ENCODE measurements around the gene PLRG1. TPM values are rescaled to one million over a fixed set of nuclear protein-coding genes. Genes with fewer than 3 reads are reported as not detected.

Gene PLRG1
- total RNA-seq, 1 donor from 2014 or later, result 110 TPM

- intact Hi-C loops (cut with micrococcal nuclease), result no loop called here
- Mint-ChIP-seq H3K27ac (no peak overlapping the region), H3K9me3 (no peaks in the 10 kb centered on the region), H3K27me3 (peaks cover 19% of the 10 kb centered on the region), H3K4me3 (no peak overlapping the region), H3K4me1 (peaks cover 3% of the 10 kb centered on the region), H3K36me3 (ENCODE audit: low read depth) (peaks cover 3% of the 10 kb centered on the region)
- ChIA-PET POLR2A (no interaction called here), CTCF (no interaction called here)
- ATAC-seq (ENCODE audit: low read depth), result no peak
- DNase-seq, result no peak
- no peak for TF ChIP-seq CTCF (IDR thresholded peaks at IDR 0.05)
Observed at GRCh38 chr4:154529728-154530519, 20.3 kb downstream of the PLRG1 start.

GRCh38 chr4:154528869-154529268, 21.3 kb downstream of the PLRG1 start:
- Mint-ChIP-seq H3K27me3 (peaks cover 28% of the 10 kb centered on the region), H3K4me1 (peaks cover 3% of the 10 kb centered on the region)

GRCh38 chr4:154527308-154527707, 22.9 kb downstream of the PLRG1 start:
- H3K4me1 Mint-ChIP-seq, result peaks cover 3% of the 10 kb centered on the region
- no peak overlapping the region for H3K27ac Mint-ChIP-seq
- no peak overlapping the region for H3K4me3 Mint-ChIP-seq
- intact Hi-C loops (cut with micrococcal nuclease), result no loop called here
- no peak for DNase-seq
- ChIA-PET CTCF (no interaction called here), POLR2A (no interaction called here)
- peaks cover 32% of the 10 kb centered on the region for H3K27me3 Mint-ChIP-seq
- TF ChIP-seq CTCF (IDR thresholded peaks at IDR 0.05), result no peak
- no peak for ATAC-seq (ENCODE audit: low read depth)
- no peaks in the 10 kb centered on the region for H3K36me3 Mint-ChIP-seq (ENCODE audit: low read depth)
- no peaks in the 10 kb centered on the region for H3K9me3 Mint-ChIP-seq

More at GRCh38 chr4:154528869-154529268, 21.3 kb downstream of the PLRG1 start:
- Mint-ChIP-seq H3K36me3 (ENCODE audit: low read depth) (no peaks in the 10 kb centered on the region), H3K27ac (no peak overlapping the region), H3K9me3 (no peaks in the 10 kb centered on the region), H3K4me3 (no peak overlapping the region)
- DNase-seq (no peak), ATAC-seq (ENCODE audit: low read depth) (no peak)
- ChIA-PET POLR2A (no interaction called here), CTCF (no interaction called here)
- TF ChIP-seq CTCF (IDR thresholded peaks at IDR 0.05), result no peak
- intact Hi-C loops (cut with micrococcal nuclease), result no loop called here

- Mint-ChIP-seq H3K27me3 (peaks cover 35% of the 10 kb centered on the region), H3K36me3 (ENCODE audit: low read depth) (no peaks in the 10 kb centered on the region), H3K4me1 (peaks cover 3% of the 10 kb centered on the region), H3K4me3 (no peak overlapping the region), H3K27ac (no peak overlapping the region), H3K9me3 (no peaks in the 10 kb centered on the region)
- CTCF ChIA-PET, result interaction anchor here (1.1 kb wide), 1 partner anchor 23 kb away, joined by 5 read pairs; no protein-coding TSS in a partner anchor
- DNase-seq (no peak), ATAC-seq (ENCODE audit: low read depth) (no peak)
- intact Hi-C loops (cut with micrococcal nuclease), result no loop called here
- TF ChIP-seq CTCF (IDR thresholded peaks at IDR 0.05), result no peak
- POLR2A ChIA-PET, result no interaction called here
Observed at GRCh38 chr4:154526151-154526550, 24.0 kb downstream of the PLRG1 start.

GRCh38 chr4:154521607-154522006, 28.6 kb downstream of the PLRG1 start:
- no peaks in the 10 kb centered on the region for H3K36me3 Mint-ChIP-seq (ENCODE audit: low read depth)
- POLR2A ChIA-PET, result no interaction called here
- peaks cover 43% of the 10 kb centered on the region for H3K27me3 Mint-ChIP-seq
- H3K4me3 Mint-ChIP-seq, result no peak overlapping the region
- no peak overlapping the region for H3K27ac Mint-ChIP-seq
- intact Hi-C loops (cut with micrococcal nuclease), result no loop called here
- no peaks in the 10 kb centered on the region for H3K9me3 Mint-ChIP-seq
- DNase-seq, result no peak
- no peak for TF ChIP-seq CTCF (IDR thresholded peaks at IDR 0.05)
- CTCF ChIA-PET, result no interaction called here
- ATAC-seq (ENCODE audit: low read depth), result no peak
- H3K4me1 Mint-ChIP-seq, result peaks cover 3% of the 10 kb centered on the region
